GM12891 (cell line): ENCODE results near the gene TENM4.

ENCODE experiments used
- POLR2A ChIP-seq: IDR thresholded peaks from 2 replicates; pipeline ENCODE4 v1.6.1; 2011; ENCODE audit warnings: low read depth, low read length, control low read depth
- POLR2AphosphoS5 ChIP-seq: IDR thresholded peaks from 2 replicates; pipeline ENCODE4 v1.6.1; 2011; ENCODE audit warnings: low read depth, low read length, control low read depth

DNA sequence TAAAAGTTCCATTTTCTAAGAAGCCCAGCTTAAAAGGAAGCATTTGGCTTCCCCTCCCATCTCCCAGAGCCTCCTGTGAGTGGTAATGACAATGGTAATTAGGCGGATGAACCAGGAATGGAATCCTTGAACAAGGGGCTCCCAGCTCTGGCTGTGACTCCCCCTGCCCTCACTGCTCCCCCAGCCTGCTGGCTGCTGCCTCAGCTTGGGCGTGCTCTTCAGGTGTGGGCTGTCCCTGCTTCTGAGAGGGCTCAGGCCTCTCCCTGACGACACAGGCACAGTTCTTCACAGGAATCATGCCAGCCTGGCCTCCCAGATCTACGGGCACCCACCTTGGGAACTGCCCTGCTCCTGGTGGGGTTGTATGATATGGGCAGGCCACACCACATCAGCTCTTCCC lies 784.5 kb downstream of the TENM4 start:
- TF ChIP-seq POLR2A (no peak), POLR2AphosphoS5 (no peak)
